ENCODE data around the gene ALDH4A1. TPM values are rescaled to one million over a fixed set of nuclear protein-coding genes. Genes with fewer than 3 reads are reported as not detected.

Gene ALDH4A1
- total RNA-seq, 3 donors from 2014 or later (not counting 1 experiment from before 2014, with no cell fraction given), result 3.4 to 4.1 (median 3.7) TPM

- Mint-ChIP-seq H3K27me3 (ENCODE audit: low read depth in 2 of 2) (no peaks in the 10 kb centered on the region), H3K36me3 (no peaks in the 10 kb centered on the region), H3K4me1 (no peaks in the 10 kb centered on the region), H3K27ac (no peak overlapping the region), H3K4me3 (no peak overlapping the region), H3K9me3 (no peaks in the 10 kb centered on the region)
- H3K27ac ChIP-seq (ENCODE audit: low read length), result no peak overlapping the region
- H3K4me3 ChIP-seq (ENCODE audit: low read length), result no peak overlapping the region
- DNase-seq (no peak), ATAC-seq (no peak)
- no peaks in the 10 kb centered on the region for H3K9me3 ChIP-seq (ENCODE audit: control insufficient read depth, insufficient read depth, low read length)
- no peaks in the 10 kb centered on the region for H3K27me3 ChIP-seq (ENCODE audit: control insufficient read depth, insufficient read depth, low read length)
- H3K4me1 ChIP-seq (ENCODE audit: control insufficient read depth, insufficient read depth, low read length), result no peaks in the 10 kb centered on the region
- 90% methylated on average over 19 of the region's 21 CpGs for WGBS (ENCODE audit: insufficient coverage)
- intact Hi-C loops (cut with micrococcal nuclease), result no loop called here
- TF ChIP-seq CTCF (IDR thresholded peaks at IDR 0.05), result no peak
- H3K36me3 ChIP-seq (ENCODE audit: control insufficient read depth, insufficient read depth, low read length), result no peaks in the 10 kb centered on the region
Measured at GRCh38 chr1:18879791-18880309, 22.5 kb downstream of the ALDH4A1 start.

GRCh38 chr1:18879215-18879790, 23.1 kb downstream of the ALDH4A1 start:
- intact Hi-C loops (cut with micrococcal nuclease), result no loop called here
- Mint-ChIP-seq H3K27ac (no peak overlapping the region), H3K9me3 (no peaks in the 10 kb centered on the region), H3K4me1 (no peaks in the 10 kb centered on the region), H3K4me3 (no peak overlapping the region), H3K36me3 (no peaks in the 10 kb centered on the region), H3K27me3 (ENCODE audit: low read depth in 2 of 2) (no peaks in the 10 kb centered on the region)
- H3K4me3 ChIP-seq (ENCODE audit: low read length), result no peak overlapping the region
- WGBS (ENCODE audit: insufficient coverage), result 93% methylated on average over 12 of the region's 12 CpGs
- H3K4me1 ChIP-seq (ENCODE audit: control insufficient read depth, insufficient read depth, low read length), result no peaks in the 10 kb centered on the region
- no peaks in the 10 kb centered on the region for H3K36me3 ChIP-seq (ENCODE audit: control insufficient read depth, insufficient read depth, low read length)
- DNase-seq (no peak), ATAC-seq (no peak)
- no peak for TF ChIP-seq CTCF (IDR thresholded peaks at IDR 0.05)
- no peaks in the 10 kb centered on the region for H3K9me3 ChIP-seq (ENCODE audit: control insufficient read depth, insufficient read depth, low read length)
- no peaks in the 10 kb centered on the region for H3K27me3 ChIP-seq (ENCODE audit: control insufficient read depth, insufficient read depth, low read length)
- no peak overlapping the region for H3K27ac ChIP-seq (ENCODE audit: low read length)

GRCh38 chr1:18878538-18879214, 23.7 kb downstream of the ALDH4A1 start:
- 89% methylated on average over 12 of the region's 12 CpGs for WGBS (ENCODE audit: insufficient coverage)
- H3K4me1 Mint-ChIP-seq, result no peaks in the 10 kb centered on the region
- no peak overlapping the region for H3K27ac Mint-ChIP-seq
- H3K9me3 ChIP-seq (ENCODE audit: control insufficient read depth, insufficient read depth, low read length), result no peaks in the 10 kb centered on the region
- no peak overlapping the region for H3K4me3 Mint-ChIP-seq
- DNase-seq, result no peak
- H3K36me3 Mint-ChIP-seq, result no peaks in the 10 kb centered on the region
- H3K36me3 ChIP-seq (ENCODE audit: control insufficient read depth, insufficient read depth, low read length), result no peaks in the 10 kb centered on the region
- H3K4me3 ChIP-seq (ENCODE audit: low read length), result no peak overlapping the region
- H3K27me3 ChIP-seq (ENCODE audit: control insufficient read depth, insufficient read depth, low read length), result no peaks in the 10 kb centered on the region
- H3K4me1 ChIP-seq (ENCODE audit: control insufficient read depth, insufficient read depth, low read length), result no peaks in the 10 kb centered on the region
- no peak for ATAC-seq
- H3K9me3 Mint-ChIP-seq, result no peaks in the 10 kb centered on the region
- intact Hi-C loops (cut with micrococcal nuclease), result no loop called here
- H3K27me3 Mint-ChIP-seq (ENCODE audit: low read depth in 2 of 2), result no peaks in the 10 kb centered on the region
- no peak for TF ChIP-seq CTCF (IDR thresholded peaks at IDR 0.05)
- no peak overlapping the region for H3K27ac ChIP-seq (ENCODE audit: low read length)
